Thoracic aorta (tissue), 2 donors: ENCODE measurements around the gene BPIFB6. TPM values are rescaled to one million over a fixed set of nuclear protein-coding genes. Genes with fewer than 3 reads are reported as not detected.

Experiments
- ATAC-seq: fragments of 150-250 bp; one replicate; pipeline ENCODE4 v1.8.0; 2017; ENCODE audit warnings: low read depth; ENCODE audit not compliant: insufficient number of reproducible peaks, low FRiP score
- DNase-seq: peaks from one replicate; pipeline ENCODE4 v3.0.0-alpha.2; 2020; ENCODE audit warnings: low spot score
- H3K27ac ChIP-seq, 2 donors: fragments of 200-600 bp; sonication (generic); 1 replicate in 1 of 2; 2 replicates in 1 of 2; pipeline ENCODE4 v1.5.1; 2016; ENCODE audit warnings: mild to moderate bottlenecking in 2 of 2, moderate library complexity in 2 of 2
- H3K27me3 ChIP-seq: fragments of 200-600 bp; sonication (generic); replicated peaks from 2 replicates; pipeline ENCODE4 v1.6.0; 2016; ENCODE audit warnings: mild to moderate bottlenecking; ENCODE audit not compliant: insufficient read depth
- H3K36me3 ChIP-seq: fragments of 200-600 bp; sonication (generic); one replicate; pipeline ENCODE4 v1.5.1; 2016
- H3K4me1 ChIP-seq, 2 donors: fragments of 200-600 bp; sonication (generic); 1 replicate in 1 of 2; 2 replicates in 1 of 2; pipeline versions ENCODE4 v1.5.1 to v1.6.0; 2016; ENCODE audit warnings: low read depth in 2 of 2, mild to moderate bottlenecking in 1 of 2; ENCODE audit not compliant: control insufficient read depth in 1 of 2
- H3K4me3 ChIP-seq: fragments of 200-600 bp; sonication (generic); 2 replicates; pipeline ENCODE4 v1.5.1; 2016; ENCODE audit warnings: mild to moderate bottlenecking
- H3K9me3 ChIP-seq: fragments of 200-600 bp; sonication (generic); 2 replicates; pipeline ENCODE4 v1.5.1; 2016
- CTCF ChIP-seq: fragments of 200-600 bp; sonication (generic); IDR thresholded peaks from one replicate; pipeline ENCODE4 v1.5.1; 2019; ENCODE audit warnings: antibody characterized with exemption
- total RNA-seq, 2 donors: library from RNA; depleted of rRNA; stranded (reverse); fragments of >200 nt; gene quantifications; one replicate each; pipeline versions ENCODE4 v1.1.0 to v1.2.3, GENCODE V29; 2016

The BPIFB6 gene
- total RNA-seq, 2 donors from 2014 or later = not detected

DNA sequence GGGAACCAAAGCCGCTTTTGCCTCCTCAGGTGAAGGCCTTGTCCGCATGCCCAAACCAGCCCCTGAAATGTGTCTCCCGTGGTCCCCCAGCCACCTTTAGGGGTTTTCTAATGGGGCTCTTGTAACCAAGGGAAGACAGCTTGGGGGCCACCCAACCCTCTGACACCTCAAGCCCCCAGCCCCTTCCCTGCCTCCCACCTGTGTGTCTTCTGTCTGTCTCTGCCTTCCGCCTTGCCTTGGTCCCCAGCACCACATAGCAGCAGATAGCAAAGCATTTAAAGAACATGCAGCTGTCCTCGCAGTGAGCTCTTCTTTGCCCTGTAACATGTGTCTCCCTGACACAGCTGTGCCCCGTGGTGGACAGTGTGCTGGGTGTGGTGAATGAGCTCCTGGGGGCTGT, 31.8 kb downstream of the BPIFB6 start:
- H3K27me3 ChIP-seq = no peaks in the 10 kb centered on the region
- ATAC-seq = no peak
- no peak for TF ChIP-seq CTCF

DNA sequence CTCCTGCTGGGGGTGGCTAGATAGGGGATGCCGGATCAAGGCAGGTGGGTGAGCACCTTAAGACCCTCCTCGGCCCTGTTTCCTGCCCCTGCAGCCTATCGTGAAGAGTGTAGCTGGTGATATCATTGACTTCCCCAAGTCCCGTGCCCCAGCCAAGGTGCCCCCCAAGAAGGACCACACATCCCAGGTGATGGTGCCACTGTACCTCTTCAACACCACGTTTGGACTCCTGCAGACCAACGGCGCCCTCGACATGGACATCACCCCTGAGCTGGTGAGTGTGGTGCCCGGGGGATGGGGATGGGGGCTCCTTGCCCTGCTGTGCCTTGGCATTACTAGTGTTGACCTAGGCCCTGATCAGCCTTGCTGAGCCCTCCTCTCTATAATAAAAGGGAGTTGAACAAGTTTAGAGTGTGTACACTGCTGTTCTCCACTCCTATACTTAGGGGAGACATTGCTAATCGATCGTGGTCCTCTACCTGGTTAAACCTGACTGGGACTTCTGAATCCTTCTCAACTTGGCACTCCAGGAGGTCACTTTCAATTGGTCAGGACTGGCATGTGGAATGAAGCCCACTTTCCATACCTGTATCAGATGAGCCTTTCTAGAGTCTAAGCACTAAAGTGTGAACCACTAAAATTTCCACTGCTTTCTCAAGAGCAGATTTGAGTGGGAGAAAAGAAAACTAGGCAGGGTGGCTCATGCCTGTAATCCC, 33.3 kb downstream of the BPIFB6 start:
- Histone ChIP-seq H3K9me3 (no peaks in the 10 kb centered on the region), H3K4me1 (no peaks in the 10 kb centered on the region), H3K27me3 (no peaks in the 10 kb centered on the region), H3K27ac (no peak overlapping the region), H3K36me3 (no peaks in the 10 kb centered on the region), H3K4me3 (no peak overlapping the region)
- DNase-seq = no peak
- no peak for TF ChIP-seq CTCF
- no peak for ATAC-seq

More for the DNA sequence above, 31.8 kb downstream of the BPIFB6 start:
- H3K4me3 ChIP-seq = no peak overlapping the region
- H3K36me3 ChIP-seq = no peaks in the 10 kb centered on the region
- no peak overlapping the region for H3K27ac ChIP-seq
- H3K4me1 ChIP-seq = no peaks in the 10 kb centered on the region
- no peaks in the 10 kb centered on the region for H3K9me3 ChIP-seq
- DNase-seq = no peak

GRCh38 chr20:33065785-33066184, 34.3 kb downstream of the BPIFB6 start:
- no peak for TF ChIP-seq CTCF

GRCh38 chr20:33067806-33068205, 36.4 kb downstream of the BPIFB6 start:
- Histone ChIP-seq H3K9me3 (no peaks in the 10 kb centered on the region), H3K27ac (no peak overlapping the region), H3K4me1 (no peaks in the 10 kb centered on the region), H3K27me3 (no peaks in the 10 kb centered on the region), H3K4me3 (no peak overlapping the region), H3K36me3 (no peaks in the 10 kb centered on the region)
- DNase-seq (no peak), ATAC-seq (no peak)
- TF ChIP-seq CTCF = no peak

More at GRCh38 chr20:33065785-33066184, 34.3 kb downstream of the BPIFB6 start:
- H3K4me1 ChIP-seq = no peaks in the 10 kb centered on the region
- no peaks in the 10 kb centered on the region for H3K27me3 ChIP-seq
- ATAC-seq (no peak), DNase-seq (no peak)
- H3K9me3 ChIP-seq = no peaks in the 10 kb centered on the region
- H3K27ac ChIP-seq = no peak overlapping the region
- no peaks in the 10 kb centered on the region for H3K36me3 ChIP-seq
- H3K4me3 ChIP-seq = no peak overlapping the region

GRCh38 chr20:33068251-33068939, 36.9 kb downstream of the BPIFB6 start:
- ATAC-seq (no peak), DNase-seq (no peak)
- TF ChIP-seq CTCF = no peak
- no peaks in the 10 kb centered on the region for H3K36me3 ChIP-seq
- H3K9me3 ChIP-seq = no peaks in the 10 kb centered on the region
- no peaks in the 10 kb centered on the region for H3K4me1 ChIP-seq
- no peak overlapping the region for H3K4me3 ChIP-seq
- no peak overlapping the region for H3K27ac ChIP-seq
- no peaks in the 10 kb centered on the region for H3K27me3 ChIP-seq
